ENCODE results near the gene SPON1. TPM values are rescaled to one million over a fixed set of nuclear protein-coding genes. Genes with fewer than 3 reads are reported as not detected.

SPON1 gene
- total and polyA plus RNA-seq, 2 of the 8 experiments (the other 6 are each of a cell fraction or from before 2014, with no cell fraction given) = 1.5 to 5.4 TPM

GRCh38 chr11:14052198-14052597 lies 89.7 kb downstream of the SPON1 start:
- Histone ChIP-seq H3K36me3 (ENCODE audit: control insufficient read depth in 2 of 4, insufficient read depth in 4 of 4, low read length in 3 of 4) (no peaks in the 10 kb centered on the region), H3K23ac (ENCODE audit: insufficient read length) (no peak overlapping the region), H4K91ac (replicated peaks; ENCODE audit: insufficient read length, low read length) (no peak overlapping the region), H2BK12ac (ENCODE audit: low read depth, low read length) (no peak overlapping the region), H2BK20ac (ENCODE audit: low read length) (no peak overlapping the region), H3K9me3 (ENCODE audit: insufficient read depth in 2 of 2, low read depth in 1 of 2, low read length in 1 of 2) (no peaks in the 10 kb centered on the region), H4K20me1 (replicated peaks in 1 of 2; ENCODE audit: control insufficient read depth in 1 of 2, insufficient read depth in 2 of 2, low read length in 2 of 2) (no peaks in the 10 kb centered on the region), H3K4me3 (ENCODE audit: extremely low read depth in 1 of 4, insufficient read depth in 2 of 4, low read depth in 3 of 4, low read length in 4 of 4) (no peak overlapping the region), H2AFZ (ENCODE audit: low read length) (no peak overlapping the region), H3K9ac (replicated peaks in 1 of 4; ENCODE audit: extremely low read depth in 1 of 4, low read depth in 3 of 4, low read length in 3 of 4) (no peak overlapping the region), H3K79me2 (ENCODE audit: control insufficient read depth in 1 of 2, insufficient read depth in 2 of 2, low read length in 2 of 2) (no peaks in the 10 kb centered on the region), H3K23me2 (ENCODE audit: low read depth, low read length) (no peaks in the 10 kb centered on the region), H2BK5ac (ENCODE audit: low read depth, low read length) (no peak overlapping the region), H2BK15ac (ENCODE audit: low read length) (no peak overlapping the region), H3K18ac (ENCODE audit: extremely low read depth, low read length) (no peak overlapping the region), H4K5ac (ENCODE audit: insufficient read length, low read depth, low read length) (no peak overlapping the region), H3K27ac (ENCODE audit: low read depth, low read length) (no peak overlapping the region), H3K56ac (replicated peaks; ENCODE audit: insufficient read length, low read depth, low read length) (no peak overlapping the region), H3K4me2 (ENCODE audit: insufficient read depth in 1 of 2, low read depth in 2 of 2, low read length in 2 of 2) (no peak overlapping the region), H3K14ac (ENCODE audit: insufficient read length) (no peak overlapping the region), H3K4me1 (replicated peaks in 1 of 4; ENCODE audit: control insufficient read depth in 3 of 4, insufficient read depth in 4 of 4, low read length in 3 of 4) (no peaks in the 10 kb centered on the region), H2BK120ac (replicated peaks; ENCODE audit: low read depth, low read length) (no peak overlapping the region), H2AK5ac (ENCODE audit: low read depth, low read length) (no peak overlapping the region), H4K8ac (ENCODE audit: extremely low read depth, insufficient read depth, low read length) (no peak overlapping the region), H3K27me3 (replicated peaks in 1 of 4; ENCODE audit: control insufficient read depth in 3 of 4, extremely low read depth in 1 of 4, insufficient read depth in 3 of 4, low read length in 3 of 4) (peaks cover 0 to 3% (median 0%) of the 10 kb centered on the region in 4 experiments; a peak in 1 of 7 replicates), H3K4ac (replicated peaks; ENCODE audit: insufficient read length, low read depth, low read length) (no peak overlapping the region), H3K79me1 (ENCODE audit: low read depth, low read length) (no peaks in the 10 kb centered on the region)
- TF ChIP-seq, protein P1, sequence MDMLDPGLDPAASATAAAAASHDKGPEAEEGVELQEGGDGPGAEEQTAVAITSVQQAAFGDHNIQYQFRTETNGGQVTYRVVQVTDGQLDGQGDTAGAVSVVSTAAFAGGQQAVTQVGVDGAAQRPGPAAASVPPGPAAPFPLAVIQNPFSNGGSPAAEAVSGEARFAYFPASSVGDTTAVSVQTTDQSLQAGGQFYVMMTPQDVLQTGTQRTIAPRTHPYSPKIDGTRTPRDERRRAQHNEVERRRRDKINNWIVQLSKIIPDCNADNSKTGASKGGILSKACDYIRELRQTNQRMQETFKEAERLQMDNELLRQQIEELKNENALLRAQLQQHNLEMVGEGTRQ (IDR thresholded peaks at IDR 0.05; ENCODE audit: low read length) = no peak
- TF ChIP-seq BCL11A (IDR thresholded peaks at IDR 0.05; ENCODE audit: low read depth in 2 of 2, low read length in 2 of 2) (no peak), KDM5A (IDR thresholded peaks at IDR 0.05; ENCODE audit: low read length) (no peak), JUN (IDR thresholded peaks at IDR 0.05; ENCODE audit: low read depth, low read length) (no peak), SRF (IDR thresholded peaks at IDR 0.05; ENCODE audit: low read depth, low read length) (no peak)
- FAIRE-seq (no peak), DNase-seq (ENCODE audit: low read depth in 1 of 2, low spot score in 2 of 2) (no peak)
- 86% methylated on average over 3 of the region's 3 CpGs; no CpG with 5 or more reads in 1 of the 2 experiments for whole genome bisulfite sequencing, 2 experiments (ENCODE audit: extremely low coverage in 1 of 2, insufficient coverage in 1 of 2, insufficient read length in 1 of 2, insufficient replicate concordance in 2 of 2, low coverage in 1 of 2, low lambda C conversion rate in 2 of 2, missing lambda C conversion rate in 1 of 2)
- ChIA-PET POLR2A (ENCODE audit: partially characterized antibody) (interaction anchor here (0.7 kb wide), 1 partner anchor 1101 kb away, joined by 3 read pairs; no protein-coding TSS in a partner anchor), CTCF (ENCODE audit: partially characterized antibody) (interaction anchor here (1.2 to 3.1 kb wide), 2 partner anchors 11 to 279 kb away, joined by 3 to 14 read pairs; no protein-coding TSS in a partner anchor)
